ENCODE measurements around the gene RASSF4.

The RASSF4 gene

GRCh38 chr10:45034301-45034700 is 74.7 kb downstream of the RASSF4 start:
- Histone ChIP-seq H3K9me3 (ENCODE audit: control insufficient read depth, low read length) (peaks cover 7% of the 10 kb centered on the region), H3K36me3 (ENCODE audit: control insufficient read depth, insufficient read depth, low read length) (no peaks in the 10 kb centered on the region)

GRCh38 chr10:45035673-45036072 is 76.1 kb downstream of the RASSF4 start:
- no peak overlapping the region for H3K4me3 ChIP-seq (ENCODE audit: extremely low read depth, insufficient read depth, low read length, poor library complexity, severe bottlenecking)
- H3K27ac ChIP-seq (ENCODE audit: low read depth, low read length, severe bottlenecking) = no peak overlapping the region
- peaks cover 7% of the 10 kb centered on the region for H3K9me3 ChIP-seq (ENCODE audit: control insufficient read depth, low read length)
- H3K4me1 ChIP-seq (ENCODE audit: control insufficient read depth, insufficient read depth, low read length, poor library complexity, severe bottlenecking) = no peaks in the 10 kb centered on the region
- H3K36me3 ChIP-seq (ENCODE audit: control insufficient read depth, insufficient read depth, low read length) = no peaks in the 10 kb centered on the region

More at GRCh38 chr10:45034301-45034700, 74.7 kb downstream of the RASSF4 start:
- Histone ChIP-seq H3K27ac (ENCODE audit: low read depth, low read length, severe bottlenecking) (no peak overlapping the region), H3K4me3 (ENCODE audit: extremely low read depth, insufficient read depth, low read length, poor library complexity, severe bottlenecking) (no peak overlapping the region), H3K4me1 (ENCODE audit: control insufficient read depth, insufficient read depth, low read length, poor library complexity, severe bottlenecking) (no peaks in the 10 kb centered on the region)

GRCh38 chr10:45040921-45041542 is 81.4 kb downstream of the RASSF4 start:
- Histone ChIP-seq H3K4me1 (ENCODE audit: control insufficient read depth, insufficient read depth, low read length, poor library complexity, severe bottlenecking) (no peaks in the 10 kb centered on the region), H3K9me3 (ENCODE audit: control insufficient read depth, low read length) (no peaks in the 10 kb centered on the region), H3K27ac (ENCODE audit: low read depth, low read length, severe bottlenecking) (no peak overlapping the region), H3K36me3 (ENCODE audit: control insufficient read depth, insufficient read depth, low read length) (no peaks in the 10 kb centered on the region), H3K4me3 (ENCODE audit: extremely low read depth, insufficient read depth, low read length, poor library complexity, severe bottlenecking) (no peak overlapping the region)

- WGBS, 2 experiments (ENCODE audit: insufficient coverage in 2 of 2) = 36 to 40% methylated on average over 5 to 6 of the region's 7 CpGs
- no peaks in the 10 kb centered on the region for H3K4me1 ChIP-seq (ENCODE audit: control insufficient read depth, insufficient read depth, low read length, poor library complexity, severe bottlenecking)
- no peak overlapping the region for H3K4me3 ChIP-seq (ENCODE audit: extremely low read depth, insufficient read depth, low read length, poor library complexity, severe bottlenecking)
- H3K27ac ChIP-seq (ENCODE audit: low read depth, low read length, severe bottlenecking) = no peak overlapping the region
- no peaks in the 10 kb centered on the region for H3K36me3 ChIP-seq (ENCODE audit: control insufficient read depth, insufficient read depth, low read length)
- no peaks in the 10 kb centered on the region for H3K9me3 ChIP-seq (ENCODE audit: control insufficient read depth, low read length)
Measured at GRCh38 chr10:45044290-45044689, 84.7 kb downstream of the RASSF4 start.

Measured in mesodermal cell (in vitro differentiated cells).